Activated T-cell treated with anti-CD3 and anti-CD28 coated beads for 1 hour (primary cell): Measurements from ENCODE around the gene OSTN.
"Not testable (repeated sequence)": the region's sequence is repeated elsewhere in the genome, so short reads cannot be mapped to it uniquely, and the experiment has no call there.

Experiments
- DNase-seq: peaks from one replicate; pipeline ENCODE4 v3.0.0-alpha.2; 2020; ENCODE audit warnings: low read depth

Gene OSTN

GRCh38 chr3:191235331-191236314, 36.6 kb downstream of the OSTN start:
- no peak for DNase-seq

GRCh38 chr3:191236646-191237045, 37.6 kb downstream of the OSTN start:
- no peak for DNase-seq

- no peak for DNase-seq
Measured at GRCh38 chr3:191237047-191237882, 38.2 kb downstream of the OSTN start.

DNA sequence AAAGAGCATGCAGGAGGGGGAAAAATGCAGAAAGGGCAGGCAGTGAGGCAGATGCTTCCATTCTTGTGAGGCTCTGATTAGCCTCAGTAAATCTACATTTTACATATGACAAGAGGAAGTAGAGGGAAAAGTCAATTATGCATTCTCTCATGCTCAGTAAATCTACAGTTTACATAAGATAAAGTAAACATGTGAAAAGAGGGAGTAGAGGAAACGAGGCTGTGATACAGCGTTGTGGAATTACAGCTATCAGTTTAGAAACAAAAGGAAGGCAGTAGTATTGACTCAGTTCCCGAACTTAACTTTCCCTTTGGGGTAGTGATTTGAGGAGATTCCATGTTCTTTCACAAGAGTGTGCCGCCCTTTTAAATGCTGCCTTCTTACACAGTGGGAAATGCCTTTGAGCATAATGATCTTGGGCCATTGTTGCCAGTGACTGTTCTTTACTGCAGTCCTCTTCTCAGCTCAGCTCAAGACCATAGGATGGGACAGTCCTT, 39.3 kb downstream of the OSTN start:
- no peak for DNase-seq

- no peak for DNase-seq
Measured at GRCh38 chr3:191239407-191240031, 40.5 kb downstream of the OSTN start.

DNA sequence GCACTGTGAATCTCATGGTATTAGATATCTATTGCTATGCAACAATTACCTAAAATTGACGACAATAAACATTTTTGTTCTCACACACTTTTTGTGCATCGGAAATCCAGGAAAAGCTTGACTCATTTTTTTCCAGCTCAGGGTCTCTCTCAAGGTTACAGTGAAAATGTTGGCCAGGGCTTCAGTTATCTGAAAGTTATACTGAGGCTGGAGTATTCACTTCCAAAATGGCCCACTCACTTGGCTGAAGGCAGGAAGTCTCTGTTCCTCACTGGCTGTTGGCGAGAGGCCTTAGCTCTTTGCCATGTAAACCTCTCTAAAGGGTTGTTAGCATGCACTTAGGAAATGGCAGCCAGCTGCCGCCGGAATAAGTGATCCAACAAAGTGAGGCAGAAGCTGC, 41.4 kb downstream of the OSTN start:
- no peak for DNase-seq

DNA sequence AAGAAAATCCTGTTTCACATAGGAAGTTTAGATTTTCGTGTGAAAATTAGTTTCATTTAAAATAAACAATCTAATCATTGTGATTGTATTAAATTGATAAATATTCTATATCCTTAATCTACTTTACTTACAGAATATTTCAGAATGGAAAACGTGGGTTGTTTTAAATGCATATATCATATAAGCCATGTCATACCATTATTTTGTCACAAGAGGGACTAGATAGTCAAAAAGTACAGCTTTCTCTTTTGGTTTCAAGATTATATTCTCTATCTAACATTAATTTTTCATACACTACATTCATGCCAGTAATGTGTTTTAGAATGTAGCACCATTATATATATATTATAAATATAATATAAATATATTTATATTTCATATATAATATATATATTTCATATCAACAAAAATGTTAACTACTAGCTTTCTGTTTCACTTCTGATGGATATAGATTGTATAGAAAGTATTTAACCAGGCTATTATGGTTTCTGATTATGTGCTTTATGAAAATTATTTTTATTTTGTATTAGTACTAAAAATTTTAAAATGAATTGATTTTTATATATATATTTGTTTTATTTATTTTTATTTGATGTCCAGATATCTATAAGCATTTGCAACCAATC, 45.3 kb downstream of the OSTN start:
- DNase-seq, result no peak

- DNase-seq, result not testable (repeated sequence)
Measured at GRCh38 chr3:191246034-191246433, 47.0 kb downstream of the OSTN start.

DNA sequence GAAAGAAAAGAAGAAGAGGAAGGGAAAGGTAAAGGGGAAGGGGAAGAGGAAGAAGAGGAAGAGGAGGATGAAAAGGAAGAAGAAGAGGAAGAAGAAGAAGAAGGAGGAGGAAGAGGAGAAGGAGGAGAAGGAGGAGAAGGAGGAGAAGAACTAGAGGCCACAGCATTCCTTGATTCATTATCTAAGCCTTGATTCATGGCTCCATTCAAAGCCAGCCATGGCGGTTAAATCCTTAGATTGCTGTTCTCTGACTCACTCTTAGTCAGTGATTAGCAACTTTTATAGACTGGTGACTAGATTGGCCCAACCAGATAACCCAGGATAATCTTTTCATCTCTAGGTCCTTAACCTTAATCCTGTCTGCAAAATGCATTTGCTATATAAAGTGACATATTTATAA, 47.6 kb downstream of the OSTN start:
- DNase-seq, result no peak

- no peak for DNase-seq
Measured at GRCh38 chr3:191253089-191253799, 54.2 kb downstream of the OSTN start.

DNA sequence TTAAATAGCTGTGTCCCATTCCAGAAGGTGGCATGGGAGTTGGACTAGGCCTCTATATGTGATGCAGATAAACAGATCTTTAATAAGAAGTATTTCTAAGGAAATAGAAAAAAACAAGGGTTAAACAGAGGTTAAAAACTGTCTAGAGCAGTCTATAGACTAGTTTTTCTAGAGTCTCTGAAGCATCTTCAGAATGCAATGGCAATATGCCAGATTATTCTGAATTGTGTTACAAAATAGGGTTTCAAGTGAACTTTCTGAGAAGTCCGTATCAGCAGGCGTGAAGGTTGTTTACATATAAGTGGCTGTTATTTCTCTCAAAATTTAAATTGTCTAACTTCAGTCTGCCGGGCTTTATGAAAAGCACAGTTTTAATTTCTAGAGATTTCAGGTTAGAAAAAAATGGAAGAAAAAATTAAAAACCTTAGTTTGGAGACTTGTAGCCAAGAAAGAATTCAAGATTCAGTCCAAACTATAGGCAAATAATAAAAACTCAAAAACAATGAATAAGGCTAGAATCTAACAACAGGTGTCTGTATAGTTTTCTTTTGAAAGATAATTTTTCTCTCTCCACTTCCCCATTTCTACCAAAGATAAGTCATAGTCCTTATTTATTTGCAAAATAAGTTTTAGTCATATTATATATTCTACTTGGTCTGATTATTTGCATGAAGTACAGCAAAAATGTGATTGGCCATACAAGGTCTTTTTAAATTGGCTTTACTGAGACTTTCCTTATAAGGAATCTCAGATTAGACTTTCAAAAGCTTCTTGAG, 55.2 kb downstream of the OSTN start:
- no peak for DNase-seq

GRCh38 chr3:191255156-191255555, 56.1 kb downstream of the OSTN start:
- no peak for DNase-seq

DNA sequence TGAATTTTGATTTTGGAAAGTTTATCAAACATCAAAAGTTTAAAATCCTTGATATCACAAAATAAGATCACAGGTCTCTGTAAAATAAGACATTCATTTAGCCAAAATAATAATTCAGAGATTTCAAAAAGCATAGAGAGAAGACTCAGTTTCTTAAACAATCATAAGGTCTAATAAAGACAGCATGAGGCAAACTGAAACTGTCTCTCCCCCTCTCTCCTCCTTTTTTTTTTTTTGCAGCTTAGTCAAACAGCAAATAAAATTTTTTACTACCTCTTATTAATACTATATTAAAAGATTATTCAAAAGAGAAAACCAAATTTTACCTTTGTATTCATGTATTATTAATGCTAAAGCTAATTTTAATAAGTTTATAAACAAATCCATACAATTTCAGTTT, 57.4 kb downstream of the OSTN start:
- no peak for DNase-seq

DNA sequence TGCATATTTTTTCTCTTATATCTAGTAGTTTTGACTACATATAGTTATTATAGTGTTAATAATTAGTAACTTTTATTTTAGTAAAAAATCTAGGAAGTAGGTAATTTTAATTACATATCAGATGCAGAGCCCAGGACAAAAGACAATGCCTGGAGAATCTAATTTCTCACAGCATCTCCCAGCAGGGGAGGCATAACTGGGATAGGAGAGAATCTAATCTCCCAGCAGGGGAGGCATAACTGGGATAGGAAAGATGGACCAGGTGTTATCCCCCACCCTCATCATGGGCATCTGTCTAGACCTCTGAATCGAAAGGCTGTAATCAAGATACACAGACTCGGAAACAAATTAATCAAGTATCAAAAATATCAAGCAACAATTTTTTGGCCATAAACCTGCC, 58.2 kb downstream of the OSTN start:
- no peak for DNase-seq

GRCh38 chr3:191259486-191259885, 60.4 kb downstream of the OSTN start:
- no peak for DNase-seq

DNA sequence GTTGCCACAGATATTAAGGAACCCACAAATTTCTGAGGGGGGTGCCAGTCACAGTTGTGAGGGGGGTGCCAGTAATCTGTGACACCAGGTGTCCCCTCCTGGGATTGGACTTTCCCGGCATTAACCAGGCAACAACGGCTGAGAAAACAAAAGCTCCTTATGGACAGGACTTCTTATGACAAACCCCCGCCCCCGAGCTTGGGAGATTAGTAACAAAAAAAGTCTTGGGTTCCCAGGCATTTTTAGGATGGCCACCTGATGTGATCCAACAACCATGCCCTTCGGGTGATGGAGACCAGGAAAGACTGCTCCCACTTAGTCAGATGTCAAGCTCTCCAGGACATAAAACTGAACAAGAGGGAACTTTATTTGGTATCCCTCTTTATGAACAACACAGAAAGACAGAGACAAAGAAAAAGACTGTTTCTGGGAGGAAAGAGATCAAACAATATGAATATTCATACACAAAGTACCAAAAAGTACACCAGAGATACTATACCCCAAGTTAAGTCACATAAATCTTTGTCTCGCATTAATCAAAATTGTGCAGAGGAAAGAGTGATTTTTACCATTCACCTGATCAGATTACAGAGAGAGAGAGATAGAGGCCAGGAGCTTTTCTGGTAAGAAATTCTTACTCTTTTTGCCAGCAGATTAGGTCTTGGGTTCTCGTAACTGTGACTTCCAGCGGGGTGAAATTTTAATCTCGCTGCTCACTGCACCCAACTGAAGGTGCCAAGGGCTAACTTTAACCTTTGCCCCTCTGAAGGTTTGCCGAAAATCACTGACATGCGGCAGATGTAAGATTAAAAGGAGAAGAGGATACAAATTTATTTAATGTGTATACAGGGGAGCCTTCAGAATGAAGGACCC, 61.6 kb downstream of the OSTN start:
- DNase-seq, result no peak

DNA sequence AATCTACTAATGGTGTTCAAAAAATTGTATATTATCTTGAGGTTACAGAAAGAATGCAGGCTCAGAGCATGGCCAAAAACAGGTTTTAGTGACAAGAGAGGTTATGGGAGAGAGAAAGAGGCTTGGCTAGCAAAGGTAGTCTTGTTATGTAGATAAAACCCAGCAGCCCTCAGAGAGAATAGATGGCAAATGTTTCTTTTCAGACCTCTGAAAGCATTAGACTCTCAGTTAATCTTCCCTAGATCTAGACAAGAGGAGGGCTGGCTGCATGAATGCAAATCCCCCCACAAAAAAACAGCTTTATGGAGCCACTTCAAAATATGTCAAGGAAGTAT, 62.2 kb downstream of the OSTN start:
- no peak for DNase-seq

DNA sequence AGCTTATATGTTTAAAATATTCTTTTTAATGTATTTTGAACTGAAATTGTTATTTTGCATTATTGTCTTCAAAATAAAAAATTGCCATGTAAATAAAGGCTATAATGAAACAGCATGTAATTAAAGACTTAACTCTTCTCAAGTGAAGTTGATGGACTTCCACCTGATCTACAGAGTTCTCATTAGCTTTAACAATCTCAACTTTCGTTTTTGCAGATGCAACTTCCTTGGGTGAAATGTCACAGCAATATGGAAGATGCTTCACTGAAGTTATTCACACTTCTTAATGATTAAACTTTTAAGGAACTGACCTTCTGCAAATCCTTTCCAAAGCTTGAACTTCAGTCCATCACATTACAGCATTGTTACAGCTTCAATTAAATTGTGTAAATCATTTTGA, 63.6 kb downstream of the OSTN start:
- DNase-seq, result no peak

GRCh38 chr3:191263365-191263764, 64.3 kb downstream of the OSTN start:
- no peak for DNase-seq

- no peak for DNase-seq
Measured at GRCh38 chr3:191263850-191264249, 64.8 kb downstream of the OSTN start.
